Lung microvascular endothelial cell (primary cell): ENCODE data around the gene ADAD1. TPM values are rescaled to one million over a fixed set of nuclear protein-coding genes. Genes with fewer than 3 reads are reported as not detected.

Experiments
- DNase-seq, 2 donors: peaks; one replicate each; pipeline versions ENCODE4 v3.0.0 to v3.0.0-alpha.2; 2010; ENCODE audit warnings: low read depth in 2 of 2
- total RNA-seq: library from RNA; depleted of rRNA; stranded (reverse); fragments of >200 nt; gene quantifications from 2 replicates; pipeline ENCODE4 v1.2.1, GENCODE V29; 2014

The ADAD1 gene
- total RNA-seq, 1 donor from 2014 or later: not detected

GRCh38 chr4:122453384-122453995 is 74.7 kb downstream of the ADAD1 start:
- DNase-seq: no peak

- DNase-seq: peak in 1 of 2 donors; percentile 9
Measured at GRCh38 chr4:122456231-122457116, 77.7 kb downstream of the ADAD1 start, which contains the start of gene IL2. Gene IL2 (minus strand): TSS chr4:122456725. CDS start chr4:122456440, 285 bp downstream.

GRCh38 chr4:122458625-122459024 is 79.8 kb downstream of the ADAD1 start:
- DNase-seq: peak; percentile 8 to 23

DNA sequence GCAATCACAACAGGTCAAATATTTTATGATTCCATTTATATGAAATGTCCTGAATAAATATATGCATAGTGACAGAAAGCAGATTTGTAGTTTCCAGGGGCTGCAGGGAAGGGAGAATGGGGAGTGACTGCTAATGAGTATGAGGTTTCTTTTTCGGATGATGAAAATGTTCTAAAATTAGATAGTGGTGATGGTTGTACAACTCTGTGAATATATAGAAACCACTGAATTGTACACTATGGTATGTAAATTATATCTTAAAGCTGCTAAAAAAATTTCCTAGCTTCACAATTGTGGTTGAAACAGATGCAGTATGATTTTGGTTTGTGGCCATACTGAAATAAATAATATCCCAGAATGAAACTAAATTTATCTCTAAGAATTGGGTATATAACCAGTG is 90.6 kb downstream of the ADAD1 start:
- no peak for DNase-seq

GRCh38 chr4:122475233-122475632 is 96.4 kb downstream of the ADAD1 start:
- no peak for DNase-seq

GRCh38 chr4:122476126-122476525 is 97.3 kb downstream of the ADAD1 start:
- no peak for DNase-seq

DNA sequence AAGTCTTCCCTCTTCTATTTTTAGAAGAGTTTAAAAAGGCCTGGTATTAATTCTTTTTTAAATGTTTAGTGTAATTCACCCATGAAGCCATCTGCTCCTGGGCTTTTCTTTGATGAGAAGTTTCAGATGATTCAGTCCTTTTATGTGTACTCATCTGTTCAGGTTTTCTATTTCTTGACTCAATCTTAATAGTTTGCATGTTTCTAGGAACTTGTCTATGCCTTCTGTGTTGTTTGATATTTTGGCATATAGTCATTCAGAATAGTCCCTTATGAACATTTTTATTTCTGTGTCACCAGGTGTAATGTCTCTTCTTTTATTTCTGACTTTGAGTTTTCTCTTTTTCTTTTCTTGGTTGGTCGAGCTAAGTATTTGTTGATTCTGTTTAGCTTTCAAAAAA is 97.9 kb downstream of the ADAD1 start:
- DNase-seq: no peak

Other genes with a start within 250 kb of the ADAD1 start
- gene BLTP1, start 226.7 kb upstream of the ADAD1 start, total RNA-seq: 47.9 and 69.4 TPM in 2 replicates
- gene IL2, start 77.7 kb downstream of the ADAD1 start, total RNA-seq: not detected in 2 replicates
- gene IL21, start 242.1 kb downstream of the ADAD1 start, total RNA-seq: not detected in 2 replicates